Right lobe of liver (tissue), 4 donors: ENCODE measurements around the gene QRICH2.

ENCODE experiments used
- POLR2A ChIP-seq: fragments of 450-650 bp; IDR thresholded peaks from one replicate; pipeline ENCODE4 v1.6.1; 2017; ENCODE audit warnings: antibody characterized with exemption, mild to moderate bottlenecking
- TF ChIP-seq, protein P1 (sequence below), 4 donors: fragments of 200-600 bp in 3 of 4; fragments of 450-650 bp in 1 of 4; IDR thresholded peaks; one replicate each; pipeline versions ENCODE4 v1.5.1 to v1.8.0; 2016 to 2022; ENCODE audit warnings: antibody characterized with exemption in 4 of 4, mild to moderate bottlenecking in 2 of 4
- donor health status: DM: no; HTN: no; CAD: no.
- donor health status: DM: no; HTN: no; CAD: no.
- donor health status: DM: no; HTN: yes; CAD: no.

DNA sequence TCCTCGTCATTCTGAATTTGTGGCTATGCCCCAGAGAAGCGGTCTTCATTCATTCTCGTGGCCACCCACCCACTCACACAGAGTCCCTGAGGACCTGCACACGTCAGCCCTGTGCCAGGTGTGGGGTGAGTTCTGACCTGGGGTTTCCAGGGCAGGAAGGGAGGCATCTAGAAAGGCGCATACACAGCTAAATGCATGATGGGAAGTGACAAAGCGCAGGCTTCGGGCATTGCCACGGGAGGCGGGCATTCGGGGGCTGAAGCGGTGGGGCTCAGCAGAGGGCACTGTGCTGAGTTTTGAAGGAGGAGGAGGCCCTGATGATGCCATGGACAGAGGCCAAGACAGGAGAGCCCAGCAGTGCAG lies 32.0 kb downstream of the QRICH2 start:
- TF ChIP-seq, protein P1, sequence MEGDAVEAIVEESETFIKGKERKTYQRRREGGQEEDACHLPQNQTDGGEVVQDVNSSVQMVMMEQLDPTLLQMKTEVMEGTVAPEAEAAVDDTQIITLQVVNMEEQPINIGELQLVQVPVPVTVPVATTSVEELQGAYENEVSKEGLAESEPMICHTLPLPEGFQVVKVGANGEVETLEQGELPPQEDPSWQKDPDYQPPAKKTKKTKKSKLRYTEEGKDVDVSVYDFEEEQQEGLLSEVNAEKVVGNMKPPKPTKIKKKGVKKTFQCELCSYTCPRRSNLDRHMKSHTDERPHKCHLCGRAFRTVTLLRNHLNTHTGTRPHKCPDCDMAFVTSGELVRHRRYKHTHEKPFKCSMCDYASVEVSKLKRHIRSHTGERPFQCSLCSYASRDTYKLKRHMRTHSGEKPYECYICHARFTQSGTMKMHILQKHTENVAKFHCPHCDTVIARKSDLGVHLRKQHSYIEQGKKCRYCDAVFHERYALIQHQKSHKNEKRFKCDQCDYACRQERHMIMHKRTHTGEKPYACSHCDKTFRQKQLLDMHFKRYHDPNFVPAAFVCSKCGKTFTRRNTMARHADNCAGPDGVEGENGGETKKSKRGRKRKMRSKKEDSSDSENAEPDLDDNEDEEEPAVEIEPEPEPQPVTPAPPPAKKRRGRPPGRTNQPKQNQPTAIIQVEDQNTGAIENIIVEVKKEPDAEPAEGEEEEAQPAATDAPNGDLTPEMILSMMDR (IDR thresholded peaks at IDR 0.05) = no peak
- TF ChIP-seq POLR2A = no peak
